Measurements from ENCODE around the gene GKAP1. TPM values are rescaled to one million over a fixed set of nuclear protein-coding genes. Genes with fewer than 3 reads are reported as not detected.

GKAP1 gene
- total RNA-seq, 2 donors from 2014 or later: 8.0 to 8.2 TPM

GRCh38 chr9:83715794-83716193, 101.8 kb downstream of the GKAP1 start:
- Histone ChIP-seq H3K9me3 (no peaks in the 10 kb centered on the region), H3K4me3 (no peak overlapping the region), H3K27me3 (no peaks in the 10 kb centered on the region), H3K27ac (no peak overlapping the region), H3K4me1 (no peaks in the 10 kb centered on the region), H3K36me3 (replicated peaks in 1 of 2; ENCODE audit: insufficient read depth in 1 of 2, low read depth in 2 of 2) (no peaks in the 10 kb centered on the region)
- intact Hi-C loops (cut with DNase I): no loop called here
- DNase-seq: no peak
- no peak for ATAC-seq
- TF ChIP-seq POLR2A (IDR thresholded peaks at IDR 0.05) (no peak), CTCF (IDR thresholded peaks at IDR 0.05) (no peak)

GRCh38 chr9:83715221-83715620, 102.3 kb downstream of the GKAP1 start:
- 94 to 96% methylated on average over 1 of the region's 1 CpG for WGBS, 2 donors
- no peak for ATAC-seq
- no peak overlapping the region for H3K4me3 ChIP-seq
- intact Hi-C loops (cut with DNase I): no loop called here
- H3K36me3 ChIP-seq (replicated peaks in 1 of 2; ENCODE audit: insufficient read depth in 1 of 2, low read depth in 2 of 2): no peaks in the 10 kb centered on the region
- no peak for DNase-seq
- no peaks in the 10 kb centered on the region for H3K9me3 ChIP-seq
- H3K4me1 ChIP-seq: no peaks in the 10 kb centered on the region
- no peak for TF ChIP-seq POLR2A (IDR thresholded peaks at IDR 0.05)
- no peak for TF ChIP-seq CTCF (IDR thresholded peaks at IDR 0.05)
- no peak overlapping the region for H3K27ac ChIP-seq
- no peaks in the 10 kb centered on the region for H3K27me3 ChIP-seq

- WGBS, 2 donors: 72 to 77% methylated on average over 3 of the region's 3 CpGs
- H3K9me3 ChIP-seq: no peaks in the 10 kb centered on the region
- no peak overlapping the region for H3K4me3 ChIP-seq
- DNase-seq: no peak
- H3K27me3 ChIP-seq: no peaks in the 10 kb centered on the region
- ATAC-seq: no peak
- TF ChIP-seq CTCF (IDR thresholded peaks at IDR 0.05) (peak in 4 of 7 experiments; percentile 10 to 34 (median 18)), POLR2A (IDR thresholded peaks at IDR 0.05) (no peak)
- intact Hi-C loops (cut with DNase I): no loop called here
- no peak overlapping the region for H3K27ac ChIP-seq
- H3K36me3 ChIP-seq (replicated peaks in 1 of 2; ENCODE audit: insufficient read depth in 1 of 2, low read depth in 2 of 2): no peaks in the 10 kb centered on the region
- peaks cover 1% of the 10 kb centered on the region for H3K4me1 ChIP-seq
Observed at GRCh38 chr9:83714329-83714728, 103.2 kb downstream of the GKAP1 start.

GRCh38 chr9:83708515-83709158, 108.9 kb downstream of the GKAP1 start:
- Histone ChIP-seq H3K4me3 (peak overlapping the region; percentile 65 to 77), H3K27ac (peak overlapping the region; percentile 97 to 99 (median 98)), H3K27me3 (no peaks in the 10 kb centered on the region), H3K36me3 (replicated peaks in 1 of 2; ENCODE audit: insufficient read depth in 1 of 2, low read depth in 2 of 2) (no peaks in the 10 kb centered on the region), H3K9me3 (no peaks in the 10 kb centered on the region), H3K4me1 (peaks cover 24% of the 10 kb centered on the region)
- DNase-seq (peak; percentile 69 to 84 (median 78)), ATAC-seq (peak; percentile 49)
- TF ChIP-seq POLR2A (IDR thresholded peaks at IDR 0.05): no peak
- TF ChIP-seq CTCF (IDR thresholded peaks at IDR 0.05): peak in 1 of 7 experiments; percentile 16
- 10 to 15% methylated on average over 17 to 20 of the region's 20 CpGs for WGBS, 2 donors
- intact Hi-C loops (cut with DNase I): no loop called here
